Measurements from ENCODE around the gene CD70. TPM values are rescaled to one million over a fixed set of nuclear protein-coding genes. Genes with fewer than 3 reads are reported as not detected.

CD70 gene
- polyA plus RNA-seq, 1 donor (not counting 4 experiments of a cell fraction or from before 2014, with no cell fraction given), result 0.22 TPM

- peak overlapping the region; percentile 33 for H3K4me2 ChIP-seq (ENCODE audit: control insufficient read depth, extremely low read depth, insufficient read depth, low read depth, low read length)
- no peak overlapping the region for H2AFZ ChIP-seq (ENCODE audit: control insufficient read depth, low read length)
- H3K27me3 ChIP-seq (ENCODE audit: control insufficient read depth, extremely low read depth, insufficient read depth, low read length), result no peaks in the 10 kb centered on the region
- H3K9me3 ChIP-seq (ENCODE audit: control insufficient read depth, low read depth, low read length), result no peaks in the 10 kb centered on the region
- H3K4me1 ChIP-seq (ENCODE audit: control insufficient read depth, extremely low read depth, insufficient read depth, low read length), result peaks cover 20% of the 10 kb centered on the region
- no peaks in the 10 kb centered on the region for H3K36me3 ChIP-seq (ENCODE audit: control insufficient read depth in 2 of 2, extremely low read depth in 1 of 2, insufficient read depth in 2 of 2, low read length in 2 of 2)
- no peak overlapping the region for H3K9ac ChIP-seq (ENCODE audit: control insufficient read depth, extremely low read depth, insufficient read depth, low read length)
- peak; percentile 82 for FAIRE-seq
- H3K9me1 ChIP-seq (ENCODE audit: control insufficient read depth, extremely low read depth, insufficient read depth, low read length), result no peaks in the 10 kb centered on the region
- no peak overlapping the region for H3K27ac ChIP-seq (ENCODE audit: control insufficient read depth, insufficient read depth, low read length)
- dilution Hi-C loops (cut with MboI; ENCODE audit: extremely low pct_ligation_motif_present, low sequenced_read_pairs), result no loop called here
- no peak overlapping the region for H3K4me3 ChIP-seq (ENCODE audit: control insufficient read depth in 2 of 3, extremely low read depth in 1 of 3, insufficient read depth in 2 of 3, low read depth in 1 of 3, low read length in 3 of 3)
- TF ChIP-seq CTCF (optimal IDR thresholded peaks at IDR 0.05 in 1 of 3, IDR thresholded peaks at IDR 0.05 in 1 of 3, conservative IDR thresholded peaks at IDR 0.05 in 1 of 3; ENCODE audit: extremely low read depth in 1 of 3, insufficient read depth in 2 of 3, low read length in 3 of 3) (no peak), EZH2 (IDR thresholded peaks at IDR 0.05; ENCODE audit: low read length) (no peak)
- no peaks in the 10 kb centered on the region for H4K20me1 ChIP-seq (ENCODE audit: control insufficient read depth, extremely low read depth, insufficient read depth, low read length)
- H3K79me2 ChIP-seq (ENCODE audit: control insufficient read depth, insufficient read depth, low read length), result no peaks in the 10 kb centered on the region
- DNase-seq (ENCODE audit: low read depth, low spot score), result peak; percentile 66
Measured at GRCh38 chr19:6577476-6578125, 13.3 kb downstream of the CD70 start.

- dilution Hi-C loops (cut with MboI; ENCODE audit: extremely low pct_ligation_motif_present, low sequenced_read_pairs), result no loop called here
- peaks cover 20% of the 10 kb centered on the region for H3K4me1 ChIP-seq (ENCODE audit: control insufficient read depth, extremely low read depth, insufficient read depth, low read length)
- DNase-seq (ENCODE audit: low read depth, low spot score) (no peak), FAIRE-seq (no peak)
- H3K27me3 ChIP-seq (ENCODE audit: control insufficient read depth, extremely low read depth, insufficient read depth, low read length), result no peaks in the 10 kb centered on the region
- peak overlapping the region; percentile 33 for H3K4me2 ChIP-seq (ENCODE audit: control insufficient read depth, extremely low read depth, insufficient read depth, low read depth, low read length)
- H3K9me1 ChIP-seq (ENCODE audit: control insufficient read depth, extremely low read depth, insufficient read depth, low read length), result no peaks in the 10 kb centered on the region
- H3K36me3 ChIP-seq (ENCODE audit: control insufficient read depth in 2 of 2, extremely low read depth in 1 of 2, insufficient read depth in 2 of 2, low read length in 2 of 2), result no peaks in the 10 kb centered on the region
- no peak overlapping the region for H3K4me3 ChIP-seq (ENCODE audit: control insufficient read depth in 2 of 3, extremely low read depth in 1 of 3, insufficient read depth in 2 of 3, low read depth in 1 of 3, low read length in 3 of 3)
- H2AFZ ChIP-seq (ENCODE audit: control insufficient read depth, low read length), result no peak overlapping the region
- H4K20me1 ChIP-seq (ENCODE audit: control insufficient read depth, extremely low read depth, insufficient read depth, low read length), result no peaks in the 10 kb centered on the region
- no peak overlapping the region for H3K9ac ChIP-seq (ENCODE audit: control insufficient read depth, extremely low read depth, insufficient read depth, low read length)
- H3K79me2 ChIP-seq (ENCODE audit: control insufficient read depth, insufficient read depth, low read length), result no peaks in the 10 kb centered on the region
- TF ChIP-seq CTCF (optimal IDR thresholded peaks at IDR 0.05 in 1 of 3, IDR thresholded peaks at IDR 0.05 in 1 of 3, conservative IDR thresholded peaks at IDR 0.05 in 1 of 3; ENCODE audit: extremely low read depth in 1 of 3, insufficient read depth in 2 of 3, low read length in 3 of 3) (no peak), EZH2 (IDR thresholded peaks at IDR 0.05; ENCODE audit: low read length) (no peak)
- H3K27ac ChIP-seq (ENCODE audit: control insufficient read depth, insufficient read depth, low read length), result no peak overlapping the region
- no peaks in the 10 kb centered on the region for H3K9me3 ChIP-seq (ENCODE audit: control insufficient read depth, low read depth, low read length)
Measured at GRCh38 chr19:6576869-6577475, 14.0 kb downstream of the CD70 start.

All from keratinocyte (primary cell).